Measurements from ENCODE around the gene GRIN1.

GRIN1 gene

GRCh38 chr9:137202966-137203365 is 64.0 kb downstream of the GRIN1 start:
- no peak for DNase-seq (ENCODE audit: extremely low spot score)
- TF ChIP-seq CTCF (IDR thresholded peaks at IDR 0.05; ENCODE audit: control extremely low read depth, extremely low read depth, low read depth, missing control alignments): no peak
- POLR2A ChIA-PET: interaction anchor here (0.7 kb wide), 1 partner anchor 398 kb away, joined by 3 read pairs; no protein-coding TSS in a partner anchor
- CTCF ChIA-PET: interaction anchor here (1.3 to 3.9 kb wide), 3 partner anchors 14 to 74 kb away, joined by 3 to 18 read pairs (median 3); partner anchors contain the start of genes ANAPC2 and SSNA1

- no peak for TF ChIP-seq CTCF (IDR thresholded peaks at IDR 0.05; ENCODE audit: control extremely low read depth, extremely low read depth, low read depth, missing control alignments)
- no peak for DNase-seq (ENCODE audit: extremely low spot score)
- POLR2A ChIA-PET: interaction anchor here (0.6 to 1.0 kb wide), 2 partner anchors 19 to 38 kb away, joined by 3 to 5 read pairs; no protein-coding TSS in a partner anchor
- CTCF ChIA-PET: interaction anchor here (1.3 to 3.9 kb wide), 7 partner anchors 9 to 75 kb away, joined by 3 to 18 read pairs (median 3); partner anchors contain the start of genes ANAPC2, CYSRT1, RNF224 and SSNA1
Measured at GRCh38 chr9:137204731-137205125, 65.8 kb downstream of the GRIN1 start.

- peak; percentile 96 for DNase-seq (ENCODE audit: extremely low spot score)
- TF ChIP-seq CTCF (IDR thresholded peaks at IDR 0.05; ENCODE audit: control extremely low read depth, extremely low read depth, low read depth, missing control alignments): no peak
- ChIA-PET POLR2A (interaction anchor here (0.6 to 1.0 kb wide), 2 partner anchors 18 to 37 kb away, joined by 3 to 5 read pairs; no protein-coding TSS in a partner anchor), CTCF (interaction anchor here (1.0 to 3.9 kb wide), 7 partner anchors 16 to 57 kb away, joined by 3 to 18 read pairs (median 7); partner anchors contain the start of genes ANAPC2, CYSRT1, RNF224 and SSNA1)
Measured at GRCh38 chr9:137205126-137206069, 66.4 kb downstream of the GRIN1 start, which contains the start of the genes NDOR1 and TMEM203. Gene NDOR1, plus strand, starts transcription at chr9:137205700. Its CDS starts 78 bp downstream, at chr9:137205778. Gene TMEM203, minus strand, starts transcription at chr9:137205648. Its CDS starts 234 bp downstream, at chr9:137205414.

GRCh38 chr9:137206602-137207001 is 67.6 kb downstream of the GRIN1 start:
- ChIA-PET POLR2A (no interaction called here), CTCF (interaction anchor here (0.8 to 2.6 kb wide), 6 partner anchors 10 to 49 kb away, joined by 3 to 7 read pairs (median 5); partner anchors contain the start of genes ANAPC2, RNF224 and SSNA1)
- no peak for TF ChIP-seq CTCF (IDR thresholded peaks at IDR 0.05; ENCODE audit: control extremely low read depth, extremely low read depth, low read depth, missing control alignments)
- DNase-seq (ENCODE audit: extremely low spot score): no peak

- no peak for DNase-seq (ENCODE audit: extremely low spot score)
- TF ChIP-seq CTCF (IDR thresholded peaks at IDR 0.05; ENCODE audit: control extremely low read depth, extremely low read depth, low read depth, missing control alignments): no peak
- ChIA-PET CTCF (interaction anchor here (1.5 to 2.6 kb wide), 2 partner anchors 9 to 12 kb away, joined by 3 to 9 read pairs; partner anchors contain the start of gene RNF208), POLR2A (no interaction called here)
Measured at GRCh38 chr9:137211532-137211931, 72.6 kb downstream of the GRIN1 start.

GRCh38 chr9:137212520-137212919 is 73.6 kb downstream of the GRIN1 start:
- CTCF ChIA-PET: interaction anchor here (1.2 kb wide), 1 partner anchor 9 kb away, joined by 4 read pairs; no protein-coding TSS in a partner anchor
- POLR2A ChIA-PET: no interaction called here
- DNase-seq (ENCODE audit: extremely low spot score): no peak
- TF ChIP-seq CTCF (IDR thresholded peaks at IDR 0.05; ENCODE audit: control extremely low read depth, extremely low read depth, low read depth, missing control alignments): no peak
